Kidney glomerular epithelial cell (primary cell): ENCODE data around the gene DNMT3A.

ENCODE experiments used
- DNase-seq: peaks from one replicate; lab custom pipeline; 2025; lab: John Stamatoyannopoulos, UW

The DNMT3A gene

DNA sequence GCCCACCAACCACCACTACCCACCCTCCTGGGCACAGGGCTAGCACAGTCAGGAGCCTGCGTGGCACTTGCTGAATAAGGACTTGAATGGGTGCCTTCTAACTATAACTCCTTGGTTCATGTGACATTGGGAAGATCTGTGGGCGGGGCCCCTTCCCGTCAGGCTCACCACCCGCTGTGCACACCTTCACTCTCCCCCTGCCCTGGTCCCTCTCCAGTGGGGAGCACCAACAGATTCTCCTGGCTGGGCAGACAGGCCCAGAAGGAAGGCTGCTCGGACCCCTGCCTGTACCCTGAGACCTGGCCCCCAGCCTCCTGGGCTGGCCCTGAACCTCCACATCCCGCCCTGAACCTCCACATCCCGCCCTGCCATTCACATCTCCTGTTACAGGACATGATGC, 139.9 kb downstream of the DNMT3A start:
- no peak for DNase-seq

DNA sequence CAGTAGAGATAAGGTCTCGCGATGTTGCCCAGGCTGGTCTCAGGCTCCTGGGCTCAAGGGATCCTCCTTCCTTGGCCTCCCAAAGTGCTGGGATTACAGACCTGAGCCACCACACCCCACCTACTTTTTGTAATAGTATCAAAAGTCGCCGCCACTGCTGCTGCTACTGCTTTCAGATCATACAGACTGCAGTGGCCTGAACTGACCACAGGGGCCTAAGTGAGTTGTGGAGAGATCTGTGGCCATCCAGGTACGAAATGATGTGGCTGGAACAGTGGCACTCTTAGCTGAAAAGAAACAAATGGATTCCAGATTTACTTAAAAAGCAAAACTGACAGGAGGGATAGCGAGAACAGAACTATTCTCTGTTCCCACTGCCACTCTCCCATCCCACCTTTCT, 140.5 kb downstream of the DNMT3A start:
- DNase-seq = no peak

DNA sequence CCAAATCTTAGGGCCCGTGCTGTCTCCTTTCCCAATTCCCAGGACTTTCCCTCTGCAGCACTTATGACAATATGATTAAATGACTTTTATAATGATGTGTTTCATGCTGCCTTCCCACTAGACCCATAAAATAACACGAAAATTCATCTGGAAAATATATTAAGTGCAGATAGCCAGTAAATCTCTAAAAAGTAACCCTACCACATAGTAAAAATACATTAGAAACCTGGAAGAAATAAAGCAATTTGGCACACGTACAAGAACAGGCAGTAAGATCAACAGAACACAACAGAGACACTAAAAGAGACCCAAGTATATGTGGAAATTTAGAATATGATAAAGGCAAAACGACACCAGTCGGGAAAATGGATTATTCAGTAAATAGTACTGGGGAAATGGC, 143.1 kb downstream of the DNMT3A start:
- DNase-seq = no peak

DNA sequence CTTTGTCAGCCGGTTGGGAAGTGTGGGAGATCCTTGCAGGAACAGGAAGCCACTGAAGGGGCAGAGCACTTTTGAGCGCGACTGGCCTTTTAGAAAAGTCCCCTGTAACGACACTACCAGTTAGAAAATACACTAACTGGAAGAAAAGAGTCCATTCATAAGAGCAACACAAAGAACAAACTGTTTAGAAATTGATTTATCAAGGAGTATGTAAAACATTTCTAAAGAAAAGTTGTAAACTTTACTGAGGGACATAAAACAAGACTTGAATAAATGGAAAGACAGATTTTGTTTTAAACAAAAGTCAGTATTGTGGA, 143.6 kb downstream of the DNMT3A start:
- no peak for DNase-seq

DNA sequence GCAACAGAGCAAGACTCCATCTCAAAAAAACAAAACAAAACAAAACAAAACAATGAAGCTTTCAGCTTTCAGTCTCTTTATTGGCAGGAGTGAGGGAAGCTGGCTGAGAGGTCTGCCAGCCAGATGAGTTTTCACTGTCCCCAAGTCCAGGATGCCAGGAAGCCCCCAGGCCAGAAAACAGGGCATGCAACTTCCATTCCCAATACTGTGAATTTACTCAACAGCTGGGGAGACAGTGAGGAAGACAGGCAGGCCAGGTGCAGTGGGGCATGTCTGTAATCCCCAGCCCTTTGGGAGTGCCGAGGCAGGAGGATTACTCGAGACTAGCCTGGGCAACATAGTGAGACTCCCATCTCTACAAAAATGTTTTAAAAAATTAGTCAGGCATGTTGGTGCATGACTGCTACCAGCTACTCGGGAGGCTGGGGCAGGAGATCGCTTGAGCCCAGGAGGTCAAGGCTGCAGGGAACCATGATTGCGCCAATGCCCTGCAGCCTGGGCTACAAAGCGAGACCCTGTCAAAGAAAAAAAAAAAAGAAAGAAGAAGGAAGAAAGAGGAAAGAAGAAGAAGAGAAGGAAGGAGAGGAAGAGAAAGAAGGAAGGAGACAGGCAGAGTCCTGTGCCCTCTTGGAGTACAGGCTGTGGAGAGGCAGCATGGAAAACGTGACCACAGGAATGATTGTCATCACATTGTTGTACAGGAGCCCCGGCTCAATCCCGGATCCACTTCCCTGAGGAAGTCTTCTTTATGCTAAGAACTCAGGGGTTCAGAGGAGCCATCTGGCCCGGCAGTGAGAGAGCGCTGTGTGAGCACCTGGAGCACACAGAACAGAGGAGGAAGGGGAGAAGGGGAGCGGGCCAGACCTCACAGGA, 144.2 kb downstream of the DNMT3A start:
- no peak for DNase-seq

GRCh38 chr2:25194576-25195122, 147.1 kb downstream of the DNMT3A start:
- DNase-seq = no peak

DNA sequence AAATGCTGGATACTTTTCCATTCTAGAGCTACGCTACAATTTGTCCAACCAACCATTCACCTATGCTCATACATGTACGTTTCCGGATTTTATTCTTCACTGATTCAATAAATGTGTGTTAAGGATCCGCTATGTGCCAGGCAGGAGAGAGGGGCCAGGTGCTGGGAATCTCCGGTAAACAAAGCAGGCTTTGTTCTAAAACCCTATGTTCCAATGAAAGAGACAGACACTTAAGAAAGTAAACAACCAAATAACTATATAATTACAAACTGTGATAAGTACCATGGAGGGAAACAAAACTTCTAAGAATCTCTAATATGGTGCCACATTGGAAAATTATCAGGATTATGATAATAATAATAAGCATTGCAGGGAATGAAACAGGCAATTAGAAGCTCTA, 151.2 kb downstream of the DNMT3A start:
- no peak for DNase-seq

DNA sequence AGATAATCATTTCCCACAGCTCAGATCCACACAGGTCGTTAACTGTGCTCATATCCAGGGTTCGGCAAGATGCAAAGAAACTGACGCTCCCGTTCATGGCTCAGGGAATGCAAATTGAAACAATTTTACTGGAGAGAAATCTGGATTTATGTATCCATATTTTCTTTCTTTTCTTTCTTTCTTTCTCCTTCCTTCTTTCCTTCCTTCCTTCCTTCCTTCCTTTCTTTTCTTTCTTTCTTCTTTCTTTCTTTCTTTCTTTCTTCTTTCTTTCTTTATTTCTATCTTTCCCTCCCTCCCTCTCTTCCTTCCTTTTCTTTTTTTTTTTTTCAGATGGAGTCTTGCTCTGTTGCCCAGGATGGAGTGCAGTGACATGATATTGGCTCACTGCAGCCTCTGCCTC, 153.3 kb downstream of the DNMT3A start:
- DNase-seq = no peak

- no peak for DNase-seq
Measured at GRCh38 chr2:25187729-25188350, 153.9 kb downstream of the DNMT3A start.

DNA sequence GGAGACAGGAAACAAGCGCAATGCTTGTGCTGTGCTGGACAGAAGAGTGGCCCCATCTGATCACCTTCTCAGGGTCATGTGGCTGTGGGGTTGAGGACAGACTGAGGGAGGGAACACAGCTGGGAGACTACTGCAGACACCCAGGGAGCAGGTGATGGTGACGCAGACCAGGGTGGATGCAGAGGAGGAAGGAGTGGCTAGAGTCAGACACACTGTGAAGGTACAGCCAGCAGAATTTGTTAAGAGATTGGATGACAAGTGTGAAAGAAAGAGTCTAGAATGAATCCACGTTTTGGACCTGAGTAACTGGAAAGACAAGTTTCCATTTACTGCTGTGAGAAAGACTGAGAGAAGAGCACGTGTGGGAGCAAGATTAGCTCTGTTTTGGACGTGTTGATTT, 157.5 kb downstream of the DNMT3A start:
- no peak for DNase-seq

GRCh38 chr2:25178976-25179375, 162.7 kb downstream of the DNMT3A start:
- no peak for DNase-seq
